ENCODE measurements around the gene SPNS3. TPM values are rescaled to one million over a fixed set of nuclear protein-coding genes. Genes with fewer than 3 reads are reported as not detected.

SPNS3 gene
- total RNA-seq, 1 donor from 2014 or later, result not detected

- DNase-seq, result no peak
- H3K27ac Mint-ChIP-seq (ENCODE audit: unreplicated experiment), result no peak overlapping the region
- H3K27me3 Mint-ChIP-seq (ENCODE audit: unreplicated experiment), result peaks cover 11% of the 10 kb centered on the region
- H3K36me3 Mint-ChIP-seq (ENCODE audit: unreplicated experiment), result no peaks in the 10 kb centered on the region
- no peak overlapping the region for H3K4me3 Mint-ChIP-seq (ENCODE audit: unreplicated experiment)
- H3K9me3 Mint-ChIP-seq (ENCODE audit: unreplicated experiment), result peaks cover 10% of the 10 kb centered on the region
- H3K4me1 Mint-ChIP-seq (ENCODE audit: low read depth, unreplicated experiment), result peaks cover 31% of the 10 kb centered on the region
- TF ChIP-seq, protein P1, sequence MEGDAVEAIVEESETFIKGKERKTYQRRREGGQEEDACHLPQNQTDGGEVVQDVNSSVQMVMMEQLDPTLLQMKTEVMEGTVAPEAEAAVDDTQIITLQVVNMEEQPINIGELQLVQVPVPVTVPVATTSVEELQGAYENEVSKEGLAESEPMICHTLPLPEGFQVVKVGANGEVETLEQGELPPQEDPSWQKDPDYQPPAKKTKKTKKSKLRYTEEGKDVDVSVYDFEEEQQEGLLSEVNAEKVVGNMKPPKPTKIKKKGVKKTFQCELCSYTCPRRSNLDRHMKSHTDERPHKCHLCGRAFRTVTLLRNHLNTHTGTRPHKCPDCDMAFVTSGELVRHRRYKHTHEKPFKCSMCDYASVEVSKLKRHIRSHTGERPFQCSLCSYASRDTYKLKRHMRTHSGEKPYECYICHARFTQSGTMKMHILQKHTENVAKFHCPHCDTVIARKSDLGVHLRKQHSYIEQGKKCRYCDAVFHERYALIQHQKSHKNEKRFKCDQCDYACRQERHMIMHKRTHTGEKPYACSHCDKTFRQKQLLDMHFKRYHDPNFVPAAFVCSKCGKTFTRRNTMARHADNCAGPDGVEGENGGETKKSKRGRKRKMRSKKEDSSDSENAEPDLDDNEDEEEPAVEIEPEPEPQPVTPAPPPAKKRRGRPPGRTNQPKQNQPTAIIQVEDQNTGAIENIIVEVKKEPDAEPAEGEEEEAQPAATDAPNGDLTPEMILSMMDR (IDR thresholded peaks at IDR 0.05; ENCODE audit: partially characterized antibody, unreplicated experiment), result no peak
These were observed 73.2 kb downstream of the SPNS3 start for GRCh38 chr17:4506892-4507291.

GRCh38 chr17:4507361-4508111, 73.8 kb downstream of the SPNS3 start:
- TF ChIP-seq, protein P1 (IDR thresholded peaks at IDR 0.05; ENCODE audit: partially characterized antibody, unreplicated experiment), result no peak
- no peak overlapping the region for H3K27ac Mint-ChIP-seq (ENCODE audit: unreplicated experiment)
- peaks cover 11% of the 10 kb centered on the region for H3K27me3 Mint-ChIP-seq (ENCODE audit: unreplicated experiment)
- peaks cover 10% of the 10 kb centered on the region for H3K9me3 Mint-ChIP-seq (ENCODE audit: unreplicated experiment)
- H3K36me3 Mint-ChIP-seq (ENCODE audit: unreplicated experiment), result no peaks in the 10 kb centered on the region
- H3K4me1 Mint-ChIP-seq (ENCODE audit: low read depth, unreplicated experiment), result peaks cover 32% of the 10 kb centered on the region
- no peak overlapping the region for H3K4me3 Mint-ChIP-seq (ENCODE audit: unreplicated experiment)
- DNase-seq, result no peak

- H3K27ac Mint-ChIP-seq (ENCODE audit: unreplicated experiment), result no peak overlapping the region
- H3K4me1 Mint-ChIP-seq (ENCODE audit: low read depth, unreplicated experiment), result peaks cover 30% of the 10 kb centered on the region
- H3K27me3 Mint-ChIP-seq (ENCODE audit: unreplicated experiment), result peaks cover 13% of the 10 kb centered on the region
- no peak for DNase-seq
- no peaks in the 10 kb centered on the region for H3K36me3 Mint-ChIP-seq (ENCODE audit: unreplicated experiment)
- H3K4me3 Mint-ChIP-seq (ENCODE audit: unreplicated experiment), result no peak overlapping the region
- H3K9me3 Mint-ChIP-seq (ENCODE audit: unreplicated experiment), result peaks cover 9% of the 10 kb centered on the region
- TF ChIP-seq, protein P1 (IDR thresholded peaks at IDR 0.05; ENCODE audit: partially characterized antibody, unreplicated experiment), result no peak
These were observed 74.5 kb downstream of the SPNS3 start for GRCh38 chr17:4508207-4508606.

GRCh38 chr17:4509401-4509800, 75.7 kb downstream of the SPNS3 start:
- no peak overlapping the region for H3K27ac Mint-ChIP-seq (ENCODE audit: unreplicated experiment)
- DNase-seq, result no peak

More at GRCh38 chr17:4509401-4509800, 75.7 kb downstream of the SPNS3 start:
- Mint-ChIP-seq H3K4me1 (ENCODE audit: low read depth, unreplicated experiment) (peaks cover 24% of the 10 kb centered on the region), H3K4me3 (ENCODE audit: unreplicated experiment) (no peak overlapping the region), H3K27me3 (ENCODE audit: unreplicated experiment) (peaks cover 14% of the 10 kb centered on the region), H3K9me3 (ENCODE audit: unreplicated experiment) (peaks cover 6% of the 10 kb centered on the region), H3K36me3 (ENCODE audit: unreplicated experiment) (no peaks in the 10 kb centered on the region)
- TF ChIP-seq, protein P1 (IDR thresholded peaks at IDR 0.05; ENCODE audit: partially characterized antibody, unreplicated experiment), result no peak
